Vagina (tissue), 2 donors: ENCODE data around the gene CDH13. TPM values are rescaled to one million over a fixed set of nuclear protein-coding genes. Genes with fewer than 3 reads are reported as not detected.

Experiments used
- DNase-seq, 2 donors: peaks; one replicate each; pipeline ENCODE4 v3.0.0-alpha.2; 2017; ENCODE audit errors: extremely low spot score in 2 of 2
- H3K27ac ChIP-seq: fragments of 200-600 bp; sonication (generic); one replicate; pipeline ENCODE4 v1.5.1; 2019
- H3K27me3 ChIP-seq: fragments of 200-600 bp; sonication (generic); one replicate; pipeline ENCODE4 v1.5.1; 2019
- H3K36me3 ChIP-seq, 2 donors: fragments of 200-600 bp; sonication (generic); one replicate each; pipeline ENCODE4 v1.5.1; 2017 to 2019
- H3K4me1 ChIP-seq: fragments of 200-600 bp; sonication (generic); one replicate; pipeline ENCODE4 v1.5.1; 2019
- H3K4me3 ChIP-seq, 2 donors: fragments of 200-600 bp; sonication (generic); 1 replicate in 1 of 2; 2 replicates in 1 of 2; pipeline ENCODE4 v1.5.1; 2016 to 2019
- H3K9me3 ChIP-seq: fragments of 200-600 bp; sonication (generic); one replicate; pipeline ENCODE4 v1.5.1; 2019
- POLR2A ChIP-seq, 2 donors: fragments of 450-650 bp; IDR thresholded peaks; one replicate each; pipeline ENCODE4 v1.6.1; 2017; ENCODE audit warnings: antibody characterized with exemption in 2 of 2, mild to moderate bottlenecking in 2 of 2, moderate library complexity in 2 of 2
- POLR2AphosphoS5 ChIP-seq, 2 donors: sonication (generic); formaldehyde crosslinking; IDR thresholded peaks; one replicate each; pipeline ENCODE4 v1.9.0; 2017; ENCODE audit warnings: antibody characterized with exemption in 2 of 2, mild to moderate bottlenecking in 2 of 2, low read depth in 1 of 2; ENCODE audit not compliant: insufficient read depth in 1 of 2
- intact Hi-C: fragments of 100-400 bp; cut with DNase I; formaldehyde crosslinking; loops from one replicate; pipeline ENCODE4 v1.15.1; 2023
- total RNA-seq: library from RNA; depleted of rRNA; stranded (reverse); fragments of >200 nt; gene quantifications from one replicate; pipeline ENCODE4 v1.2.3, GENCODE V29; 2016
- TF ChIP-seq, protein P1 (sequence below), 3 experiments: fragments of 450-650 bp in 2 of 3; fragments of 200-600 bp in 1 of 3; sonication (generic) in 1 of 3; IDR thresholded peaks; one replicate each; pipeline ENCODE4 v1.5.1; 2017 to 2019; ENCODE audit warnings: antibody characterized with exemption in 3 of 3, mild to moderate bottlenecking in 2 of 3, moderate library complexity in 2 of 3

Gene CDH13
- total RNA-seq, 1 donor from 2014 or later: 123 TPM

DNA sequence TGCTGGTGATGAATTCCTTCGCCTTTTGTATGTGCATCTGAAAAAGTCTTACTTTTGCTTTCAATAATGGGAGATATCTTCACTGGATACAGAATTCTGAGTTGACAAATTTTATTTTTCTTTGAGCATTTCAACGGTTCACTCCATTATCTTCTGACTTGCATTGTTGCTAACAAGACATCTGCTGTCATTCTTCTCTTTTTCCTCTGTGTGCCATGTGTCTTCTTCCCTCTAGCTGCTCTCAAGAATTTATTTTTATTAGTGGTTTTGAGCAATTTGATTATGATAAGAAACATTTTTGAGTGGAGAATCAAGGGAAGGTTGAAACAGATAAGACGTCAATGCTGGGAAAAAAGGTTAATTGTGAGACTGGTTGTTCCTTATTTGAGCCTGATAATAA is 471.8 kb downstream of the CDH13 start:
- intact Hi-C loops: no loop called here
- Histone ChIP-seq H3K4me1 (no peaks in the 10 kb centered on the region), H3K9me3 (peaks cover 5% of the 10 kb centered on the region), H3K27ac (no peak overlapping the region), H3K4me3 (no peak overlapping the region), H3K36me3 (no peaks in the 10 kb centered on the region), H3K27me3 (no peaks in the 10 kb centered on the region)
- no peak for DNase-seq
- TF ChIP-seq POLR2A (IDR thresholded peaks at IDR 0.05) (no peak), POLR2AphosphoS5 (IDR thresholded peaks at IDR 0.05; ENCODE audit: insufficient read depth in 1 of 2, low read depth in 1 of 2) (no peak)
- TF ChIP-seq, protein P1, sequence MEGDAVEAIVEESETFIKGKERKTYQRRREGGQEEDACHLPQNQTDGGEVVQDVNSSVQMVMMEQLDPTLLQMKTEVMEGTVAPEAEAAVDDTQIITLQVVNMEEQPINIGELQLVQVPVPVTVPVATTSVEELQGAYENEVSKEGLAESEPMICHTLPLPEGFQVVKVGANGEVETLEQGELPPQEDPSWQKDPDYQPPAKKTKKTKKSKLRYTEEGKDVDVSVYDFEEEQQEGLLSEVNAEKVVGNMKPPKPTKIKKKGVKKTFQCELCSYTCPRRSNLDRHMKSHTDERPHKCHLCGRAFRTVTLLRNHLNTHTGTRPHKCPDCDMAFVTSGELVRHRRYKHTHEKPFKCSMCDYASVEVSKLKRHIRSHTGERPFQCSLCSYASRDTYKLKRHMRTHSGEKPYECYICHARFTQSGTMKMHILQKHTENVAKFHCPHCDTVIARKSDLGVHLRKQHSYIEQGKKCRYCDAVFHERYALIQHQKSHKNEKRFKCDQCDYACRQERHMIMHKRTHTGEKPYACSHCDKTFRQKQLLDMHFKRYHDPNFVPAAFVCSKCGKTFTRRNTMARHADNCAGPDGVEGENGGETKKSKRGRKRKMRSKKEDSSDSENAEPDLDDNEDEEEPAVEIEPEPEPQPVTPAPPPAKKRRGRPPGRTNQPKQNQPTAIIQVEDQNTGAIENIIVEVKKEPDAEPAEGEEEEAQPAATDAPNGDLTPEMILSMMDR (IDR thresholded peaks at IDR 0.05): no peak

DNA sequence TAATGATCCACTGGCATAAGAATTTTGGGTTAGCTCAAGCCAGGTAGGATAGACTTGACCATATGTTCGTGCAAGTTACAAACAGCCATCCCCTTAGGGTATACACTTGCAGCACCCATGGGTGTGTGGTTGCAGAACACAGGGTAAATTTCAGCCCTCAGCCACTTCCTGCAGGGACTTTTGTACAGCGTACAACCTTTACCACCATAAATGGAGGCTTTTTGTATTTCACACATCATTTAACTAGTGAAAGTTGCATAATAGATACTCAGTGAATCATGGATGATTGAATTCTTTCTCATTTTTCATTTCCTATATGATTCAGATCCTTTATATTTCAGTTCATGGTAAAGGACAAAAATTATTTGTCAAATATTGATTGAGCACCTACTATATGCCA is 473.9 kb downstream of the CDH13 start:
- no peak overlapping the region for H3K4me3 ChIP-seq
- H3K4me1 ChIP-seq: no peaks in the 10 kb centered on the region
- no peak for DNase-seq
- TF ChIP-seq POLR2A (IDR thresholded peaks at IDR 0.05) (no peak), POLR2AphosphoS5 (IDR thresholded peaks at IDR 0.05; ENCODE audit: insufficient read depth in 1 of 2, low read depth in 1 of 2) (no peak)
- TF ChIP-seq, protein P1 (IDR thresholded peaks at IDR 0.05): no peak
- intact Hi-C loops: no loop called here
- peaks cover 5% of the 10 kb centered on the region for H3K9me3 ChIP-seq
- no peaks in the 10 kb centered on the region for H3K27me3 ChIP-seq
- no peaks in the 10 kb centered on the region for H3K36me3 ChIP-seq
- H3K27ac ChIP-seq: no peak overlapping the region

DNA sequence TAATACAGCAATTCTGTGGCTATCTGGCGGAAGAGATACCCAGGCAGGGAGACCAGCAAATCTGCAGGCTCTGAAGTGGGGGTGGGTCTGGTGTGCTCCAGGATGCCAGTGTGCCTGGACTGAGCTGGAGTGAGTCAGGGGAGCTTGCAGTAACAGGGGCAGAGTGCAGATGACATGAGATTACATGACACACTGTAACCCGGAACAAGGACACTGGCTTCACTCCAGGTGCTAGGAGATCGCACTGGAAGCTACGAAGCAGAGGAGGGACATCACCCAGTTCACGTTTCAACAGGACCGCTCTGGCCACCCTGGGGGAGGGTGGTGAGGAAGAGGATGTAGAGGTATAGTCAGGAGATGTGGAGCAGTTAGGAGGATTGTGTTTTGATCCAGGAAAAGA is 475.6 kb downstream of the CDH13 start:
- Histone ChIP-seq H3K4me3 (no peak overlapping the region), H3K4me1 (no peaks in the 10 kb centered on the region), H3K9me3 (peaks cover 5% of the 10 kb centered on the region), H3K36me3 (no peaks in the 10 kb centered on the region), H3K27ac (no peak overlapping the region), H3K27me3 (no peaks in the 10 kb centered on the region)
- DNase-seq: no peak
- intact Hi-C loops: no loop called here
- TF ChIP-seq POLR2A (IDR thresholded peaks at IDR 0.05) (no peak), POLR2AphosphoS5 (IDR thresholded peaks at IDR 0.05; ENCODE audit: insufficient read depth in 1 of 2, low read depth in 1 of 2) (no peak)
- TF ChIP-seq, protein P1 (IDR thresholded peaks at IDR 0.05): no peak

DNA sequence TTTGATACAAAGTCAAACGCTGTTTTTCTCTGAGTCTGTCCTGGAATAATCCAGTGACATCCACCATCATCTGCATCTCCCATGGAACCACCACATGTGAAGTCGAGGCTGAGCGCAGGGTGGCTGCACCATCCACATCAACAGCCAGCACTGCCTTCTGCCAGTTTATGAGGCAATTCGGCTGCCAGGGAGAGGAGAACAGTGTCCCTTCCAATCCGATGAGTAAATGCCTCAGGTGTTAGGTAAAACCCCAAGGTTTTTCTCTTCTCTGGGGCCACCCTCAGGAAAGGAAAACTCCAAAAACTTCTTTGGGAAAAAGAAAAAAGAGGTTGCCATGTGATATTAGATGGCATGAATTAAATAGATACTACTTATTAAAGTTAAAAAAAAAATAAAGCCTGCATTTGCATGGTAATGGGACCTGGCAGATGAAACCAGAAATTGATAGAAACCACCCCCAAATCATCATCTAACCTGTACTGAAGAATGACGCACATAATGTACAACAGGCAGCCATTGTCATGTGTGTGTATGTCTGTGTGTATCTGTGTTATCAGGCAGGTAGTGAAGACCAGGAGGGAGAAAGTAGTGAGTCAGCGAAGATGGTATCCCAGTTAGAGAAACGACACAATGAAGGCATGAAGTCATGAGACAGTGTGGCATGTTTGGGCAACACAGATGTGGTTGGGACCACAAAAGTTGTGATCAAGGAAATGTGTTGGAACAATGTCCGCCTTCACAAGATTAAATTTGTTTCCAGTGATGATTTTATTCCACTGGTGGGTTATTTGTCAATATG is 478.7 kb downstream of the CDH13 start:
- Histone ChIP-seq H3K4me3 (no peak overlapping the region), H3K27ac (no peak overlapping the region), H3K27me3 (no peaks in the 10 kb centered on the region), H3K4me1 (no peaks in the 10 kb centered on the region), H3K36me3 (no peaks in the 10 kb centered on the region), H3K9me3 (no peaks in the 10 kb centered on the region)
- no peak for TF ChIP-seq POLR2A (IDR thresholded peaks at IDR 0.05)
- no peak for TF ChIP-seq POLR2AphosphoS5 (IDR thresholded peaks at IDR 0.05; ENCODE audit: insufficient read depth in 1 of 2, low read depth in 1 of 2)
- TF ChIP-seq, protein P1 (IDR thresholded peaks at IDR 0.05): no peak
- intact Hi-C loops: no loop called here
- no peak for DNase-seq

DNA sequence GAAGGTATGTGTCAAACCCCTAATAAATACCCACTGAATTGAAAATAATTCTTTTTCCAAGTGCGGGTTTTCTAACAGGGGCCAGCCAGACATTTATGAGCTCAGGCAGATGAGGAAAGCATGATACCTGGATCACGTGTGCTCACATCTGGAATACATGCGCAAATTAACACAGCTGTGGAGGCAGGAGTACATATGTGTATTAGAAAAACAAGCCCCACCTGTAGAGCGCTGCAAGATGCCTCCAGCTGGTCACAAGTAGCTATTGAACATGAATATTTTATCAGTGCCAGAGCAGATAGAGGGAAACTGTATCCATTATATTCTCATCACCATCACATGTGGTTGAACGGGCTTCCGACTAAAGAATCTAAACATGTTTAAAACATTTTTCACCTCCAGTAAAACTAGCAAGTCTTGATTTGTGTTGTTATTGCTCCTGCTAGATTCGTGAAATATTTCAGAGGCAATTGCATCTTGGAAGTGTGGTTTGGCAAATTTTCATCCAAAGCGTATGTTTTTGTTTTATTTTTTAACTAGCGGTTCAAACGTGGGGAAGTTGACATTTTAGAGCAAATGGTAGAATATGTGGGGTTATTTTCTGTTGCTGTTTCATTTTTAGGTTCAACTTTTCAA is 482.8 kb downstream of the CDH13 start:
- Histone ChIP-seq H3K27ac (peak overlapping the region; percentile 52), H3K4me1 (no peaks in the 10 kb centered on the region), H3K4me3 (no peak overlapping the region), H3K36me3 (no peaks in the 10 kb centered on the region), H3K27me3 (no peaks in the 10 kb centered on the region), H3K9me3 (no peaks in the 10 kb centered on the region)
- intact Hi-C loops: no loop called here
- no peak for DNase-seq
- TF ChIP-seq POLR2A (IDR thresholded peaks at IDR 0.05) (no peak), POLR2AphosphoS5 (IDR thresholded peaks at IDR 0.05; ENCODE audit: insufficient read depth in 1 of 2, low read depth in 1 of 2) (no peak)
- TF ChIP-seq, protein P1 (IDR thresholded peaks at IDR 0.05): no peak
